GM12878 (cell line): ENCODE measurements around the gene SLC26A8.

Experiments used
- CTCF ChIP-seq, 3 experiments: IDR thresholded peaks in 2 of 3; conservative IDR thresholded peaks in 1 of 3; 2 replicates each; pipeline ENCODE4 v1.5.1; 2011; ENCODE audit warnings: low read depth in 3 of 3, low read length in 3 of 3, mild to moderate bottlenecking in 3 of 3, control low read depth in 2 of 3, moderate library complexity in 2 of 3, inconsistent platforms in 1 of 3, mixed read lengths in 1 of 3; ENCODE audit not compliant: control insufficient read depth in 2 of 3, insufficient read depth in 1 of 3; ENCODE audit errors: extremely low read depth in 1 of 3
- MXI1 ChIP-seq: fragments of 150-350 bp; IDR thresholded peaks from 2 replicates; pipeline ENCODE4 v1.6.1; 2011; ENCODE audit warnings: low read depth, mild to moderate bottlenecking, inconsistent platforms, low read length, improper control_type of control experiment

- no peak for TF ChIP-seq CTCF (IDR thresholded peaks at IDR 0.05 in 2 of 3, conservative IDR thresholded peaks at IDR 0.05 in 1 of 3; ENCODE audit: control insufficient read depth in 2 of 3, extremely low read depth in 1 of 3, insufficient read depth in 1 of 3, low read depth in 3 of 3, low read length in 3 of 3)
- no peak for TF ChIP-seq MXI1
Observed at GRCh38 chr6:36032261-36032660, 7.8 kb upstream of the SLC26A8 start.
